ENCODE results near the gene FBXL19. TPM values are rescaled to one million over a fixed set of nuclear protein-coding genes. Genes with fewer than 3 reads are reported as not detected.

The FBXL19 gene
- total and polyA plus RNA-seq, 5 experiments from 2014 or later: 0.06 to 16.8 (median 0.29) TPM

- peak overlapping the region in 1 of 10 donors; percentile 49 for H3K27ac Mint-ChIP-seq
- H3K4me1 Mint-ChIP-seq: peaks cover 0 to 4% (median 1%) of the 10 kb centered on the region in 4 donors
- H3K27me3 Mint-ChIP-seq: no peaks in the 10 kb centered on the region
- no peak overlapping the region for H3K4me3 Mint-ChIP-seq
- ATAC-seq (peak in 1 of 2 donors; percentile 29), DNase-seq (no peak)
- H3K36me3 Mint-ChIP-seq: peaks cover 0 to 25% (median 2%) of the 10 kb centered on the region in 3 donors
- POLR2A ChIA-PET: interaction anchor here (0.6 to 1.7 kb wide), 5 partner anchors 8 to 187 kb away, joined by 3 to 6 read pairs (median 3); partner anchors contain the start of genes ZNF646 and ZNF668
- H3K9me3 Mint-ChIP-seq: no peaks in the 10 kb centered on the region
Observed at GRCh38 chr16:30985401-30986128, 62.2 kb downstream of the FBXL19 start.

DNA sequence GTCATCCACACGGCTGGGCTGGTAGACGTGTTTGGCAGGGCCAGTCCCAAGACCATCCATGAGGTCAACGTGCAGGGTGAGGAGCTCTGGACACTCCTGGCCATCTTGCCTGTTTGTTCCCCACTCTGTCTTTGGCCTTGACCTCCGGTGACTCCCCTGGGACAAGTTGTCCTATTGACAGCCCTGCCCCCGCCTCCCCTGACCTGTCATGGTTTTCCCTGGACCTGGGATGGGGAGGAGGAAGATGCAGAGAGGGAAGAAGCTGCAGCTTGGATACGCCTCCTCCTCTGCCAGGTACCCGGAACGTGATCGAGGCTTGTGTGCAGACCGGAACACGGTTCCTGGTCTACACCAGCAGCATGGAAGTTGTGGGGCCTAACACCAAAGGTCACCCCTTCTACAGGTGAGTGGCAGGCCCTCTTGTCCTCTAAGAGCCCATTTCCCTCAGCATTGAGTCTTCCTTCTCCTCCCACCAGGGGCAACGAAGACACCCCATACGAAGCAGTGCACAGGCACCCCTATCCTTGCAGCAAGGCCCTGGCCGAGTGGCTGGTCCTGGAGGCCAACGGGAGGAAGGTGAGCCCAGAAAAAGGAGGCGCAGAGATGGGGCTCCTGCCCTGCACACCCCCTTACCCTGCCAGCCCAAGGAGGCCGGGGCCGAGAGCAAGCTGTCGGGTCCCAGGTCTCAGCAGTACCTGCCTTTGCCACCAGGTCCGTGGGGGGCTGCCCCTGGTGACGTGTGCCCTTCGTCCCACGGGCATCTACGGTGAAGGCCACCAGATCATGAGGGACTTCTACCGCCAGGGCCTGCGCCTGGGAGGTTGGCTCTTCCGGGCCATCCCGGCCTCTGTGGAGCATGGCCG lies 63.0 kb downstream of the FBXL19 start:
- peak overlapping the region in 1 of 10 donors; percentile 46 for H3K27ac Mint-ChIP-seq
- H3K9me3 Mint-ChIP-seq: no peaks in the 10 kb centered on the region
- peaks cover 0 to 4% (median 2%) of the 10 kb centered on the region in 4 donors for H3K4me1 Mint-ChIP-seq
- ATAC-seq (no peak), DNase-seq (no peak)
- H3K36me3 Mint-ChIP-seq: peaks cover 0 to 18% (median 2%) of the 10 kb centered on the region in 3 donors
- no peaks in the 10 kb centered on the region for H3K27me3 Mint-ChIP-seq
- POLR2A ChIA-PET: interaction anchor here (0.6 to 1.7 kb wide), 2 partner anchors 9 to 156 kb away, joined by 3 to 6 read pairs; no protein-coding TSS in a partner anchor
- H3K4me3 Mint-ChIP-seq: no peak overlapping the region

- no peaks in the 10 kb centered on the region for H3K9me3 Mint-ChIP-seq
- H3K27me3 Mint-ChIP-seq: no peaks in the 10 kb centered on the region
- ATAC-seq (no peak), DNase-seq (no peak)
- peaks cover 0 to 4% (median 1%) of the 10 kb centered on the region in 4 donors for H3K4me1 Mint-ChIP-seq
- H3K36me3 Mint-ChIP-seq: peaks cover 0 to 8% (median 0%) of the 10 kb centered on the region in 3 donors
- H3K27ac Mint-ChIP-seq: peak overlapping the region in 1 of 10 donors; percentile 37
- H3K4me3 Mint-ChIP-seq: no peak overlapping the region
- POLR2A ChIA-PET: no interaction called here
Observed at GRCh38 chr16:30987581-30988190, 64.3 kb downstream of the FBXL19 start.

- no peak overlapping the region for H3K27ac Mint-ChIP-seq
- no peaks in the 10 kb centered on the region for H3K9me3 Mint-ChIP-seq
- H3K4me1 Mint-ChIP-seq: peaks cover 0 to 3% (median 2%) of the 10 kb centered on the region in 4 donors
- H3K36me3 Mint-ChIP-seq: no peaks in the 10 kb centered on the region
- H3K4me3 Mint-ChIP-seq: no peak overlapping the region
- POLR2A ChIA-PET: interaction anchor here (0.6 kb wide), 1 partner anchor 79 kb away, joined by 4 read pairs; no protein-coding TSS in a partner anchor
- no peak for DNase-seq
- no peak for ATAC-seq
- no peaks in the 10 kb centered on the region for H3K27me3 Mint-ChIP-seq
Observed at GRCh38 chr16:30989469-30990047, 66.2 kb downstream of the FBXL19 start.

DNA sequence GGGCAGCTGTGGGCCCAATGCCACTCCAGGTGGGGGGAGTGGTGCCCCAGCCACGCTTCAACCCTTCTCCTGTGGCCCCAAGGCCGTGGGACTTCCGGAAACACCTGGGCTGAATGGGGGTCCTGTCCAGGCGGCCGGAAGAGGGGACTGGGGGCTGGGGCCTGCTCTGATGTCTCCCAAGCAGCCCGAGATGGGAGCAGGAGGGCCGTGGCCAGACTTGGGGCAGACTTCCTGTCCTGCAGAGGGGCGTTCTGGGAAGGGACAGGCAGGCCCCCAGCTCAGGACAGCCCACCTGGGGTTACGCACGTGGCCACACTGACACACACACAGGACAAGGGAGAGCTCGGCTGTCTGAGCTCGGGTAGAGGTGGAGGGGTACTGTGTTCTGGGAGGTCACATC lies 66.7 kb downstream of the FBXL19 start:
- no peaks in the 10 kb centered on the region for H3K36me3 Mint-ChIP-seq
- ATAC-seq: no peak
- DNase-seq: no peak
- H3K9me3 Mint-ChIP-seq: no peaks in the 10 kb centered on the region
- peaks cover 0 to 4% (median 2%) of the 10 kb centered on the region in 4 donors for H3K4me1 Mint-ChIP-seq
- POLR2A ChIA-PET: no interaction called here
- no peak overlapping the region for H3K4me3 Mint-ChIP-seq
- H3K27ac Mint-ChIP-seq: no peak overlapping the region
- no peaks in the 10 kb centered on the region for H3K27me3 Mint-ChIP-seq

- H3K4me1 Mint-ChIP-seq: peaks cover 0 to 4% (median under 1%) of the 10 kb centered on the region in 4 donors
- H3K9me3 Mint-ChIP-seq: no peaks in the 10 kb centered on the region
- H3K4me3 Mint-ChIP-seq: no peak overlapping the region
- no peak overlapping the region for H3K27ac Mint-ChIP-seq
- H3K27me3 Mint-ChIP-seq: no peaks in the 10 kb centered on the region
- POLR2A ChIA-PET: no interaction called here
- ATAC-seq (no peak), DNase-seq (no peak)
- no peaks in the 10 kb centered on the region for H3K36me3 Mint-ChIP-seq
Observed at GRCh38 chr16:30991052-30991451, 67.7 kb downstream of the FBXL19 start.

GRCh38 chr16:30992276-30992780 lies 69.0 kb downstream of the FBXL19 start:
- Mint-ChIP-seq H3K9me3 (no peaks in the 10 kb centered on the region), H3K4me3 (no peak overlapping the region), H3K4me1 (peaks cover 3 to 12% (median 8%) of the 10 kb centered on the region in 4 donors), H3K36me3 (no peaks in the 10 kb centered on the region), H3K27ac (no peak overlapping the region), H3K27me3 (no peaks in the 10 kb centered on the region)
- no peak for DNase-seq
- POLR2A ChIA-PET: interaction anchor here (0.5 kb wide), 1 partner anchor 49 kb away, joined by 6 read pairs; no protein-coding TSS in a partner anchor
- no peak for ATAC-seq

DNA sequence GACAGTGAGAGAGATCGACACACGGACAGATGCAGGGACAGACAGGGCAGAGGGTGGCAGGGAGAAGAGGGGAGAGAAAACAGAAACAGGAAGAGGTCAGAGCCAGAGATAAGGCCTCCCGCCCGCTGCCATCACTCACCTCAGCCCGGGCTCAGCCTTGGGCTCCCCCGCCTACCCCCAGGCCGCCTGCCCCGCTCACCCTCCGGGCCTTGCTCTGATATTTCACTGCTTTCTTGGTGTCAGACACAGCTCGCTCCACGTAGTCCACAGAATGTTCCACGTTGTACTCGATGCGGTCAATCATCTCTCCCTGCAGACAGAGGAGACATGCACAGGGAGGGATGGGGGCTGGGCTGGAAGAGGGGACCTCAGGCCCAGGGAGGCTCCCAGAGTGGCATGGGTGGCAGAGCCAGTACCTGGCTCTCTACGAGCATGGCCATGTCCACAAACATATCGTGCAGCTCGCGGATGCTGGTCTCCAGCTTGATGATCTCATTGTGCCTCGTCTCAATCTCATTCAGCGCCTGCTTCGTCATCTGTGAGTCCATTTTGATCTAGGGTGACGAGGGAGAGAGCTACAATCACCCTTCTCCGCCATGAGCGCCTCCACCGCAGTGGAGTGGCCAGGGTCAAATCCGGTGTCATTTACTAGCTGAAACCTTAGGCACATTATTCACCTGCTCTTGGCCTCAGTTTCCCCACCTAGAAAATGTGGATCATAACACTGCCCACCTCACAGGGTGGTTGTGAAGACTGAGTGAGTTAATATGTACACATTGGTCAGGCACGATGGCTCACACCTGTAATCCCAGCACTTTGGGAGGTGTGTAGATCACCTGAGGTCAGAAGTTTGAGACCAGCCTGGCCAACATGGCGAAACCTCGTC lies 69.8 kb downstream of the FBXL19 start:
- POLR2A ChIA-PET: interaction anchor here (0.5 to 1.6 kb wide), 3 partner anchors 8 to 49 kb away, joined by 3 to 6 read pairs (median 6); partner anchors contain the start of gene HSD3B7
- DNase-seq: no peak

GRCh38 chr16:30995927-30996323 lies 72.6 kb downstream of the FBXL19 start:
- Mint-ChIP-seq H3K36me3 (no peaks in the 10 kb centered on the region), H3K27ac (peak overlapping the region in 7 of 10 donors; percentile 12 to 94 (median 67)), H3K4me1 (peaks cover 3 to 12% (median 8%) of the 10 kb centered on the region in 4 donors), H3K27me3 (no peaks in the 10 kb centered on the region), H3K9me3 (no peaks in the 10 kb centered on the region), H3K4me3 (peak overlapping the region; percentile 45 to 90 (median 76))
- DNase-seq (no peak), ATAC-seq (no peak)
- POLR2A ChIA-PET: interaction anchor here (0.7 to 2.2 kb wide), 2 partner anchors 10 to 78 kb away, joined by 3 to 11 read pairs; partner anchors contain the start of genes ZNF646 and ZNF668

More for the DNA sequence above, 69.8 kb downstream of the FBXL19 start:
- Mint-ChIP-seq H3K4me3 (no peak overlapping the region), H3K9me3 (no peaks in the 10 kb centered on the region), H3K36me3 (no peaks in the 10 kb centered on the region), H3K4me1 (peaks cover 3 to 12% (median 8%) of the 10 kb centered on the region in 4 donors), H3K27me3 (no peaks in the 10 kb centered on the region), H3K27ac (no peak overlapping the region)
- no peak for ATAC-seq

DNA sequence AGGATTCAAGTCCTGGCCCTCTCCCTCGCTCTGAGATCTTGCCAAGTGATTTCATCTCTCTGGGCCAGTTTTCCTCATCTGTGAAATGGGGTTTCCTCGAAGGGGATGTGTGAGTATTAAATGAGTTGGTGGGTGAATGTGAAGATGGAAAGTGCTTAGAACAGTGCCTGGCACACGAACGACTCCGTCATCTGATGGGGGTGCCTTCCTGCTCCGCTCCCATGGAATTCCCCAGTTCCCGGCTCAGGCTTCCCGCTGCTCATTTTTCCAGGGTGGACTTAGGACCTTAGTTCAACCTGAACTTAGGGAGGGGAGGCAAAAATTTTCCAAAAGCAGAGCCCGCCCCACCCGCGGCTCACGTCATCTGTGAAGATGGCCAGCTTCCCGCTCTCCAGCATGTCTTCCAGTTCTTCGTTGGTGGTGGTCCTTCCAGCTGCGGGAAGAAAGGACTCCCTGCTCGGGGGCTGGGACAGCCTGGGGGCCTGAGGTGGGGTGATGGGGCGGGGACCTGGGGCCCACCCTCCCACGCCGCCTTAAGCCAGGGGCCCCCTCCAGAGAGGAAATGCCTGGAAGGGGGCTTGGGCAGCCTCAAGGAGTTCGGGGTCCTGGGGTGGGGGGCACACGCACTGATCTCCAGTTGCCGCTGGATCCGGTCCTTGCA lies 73.1 kb downstream of the FBXL19 start:
- H3K36me3 Mint-ChIP-seq: no peaks in the 10 kb centered on the region
- DNase-seq (no peak), ATAC-seq (peak in 1 of 2 donors; percentile 5)
- no peaks in the 10 kb centered on the region for H3K9me3 Mint-ChIP-seq
- H3K4me1 Mint-ChIP-seq: peaks cover 2 to 12% (median 8%) of the 10 kb centered on the region in 4 donors
- no peaks in the 10 kb centered on the region for H3K27me3 Mint-ChIP-seq
- POLR2A ChIA-PET: interaction anchor here (0.9 to 2.2 kb wide), 3 partner anchors 77 to 146 kb away, joined by 4 to 11 read pairs (median 4); partner anchors contain the start of genes PRSS8, ZNF646 and ZNF668
- peak overlapping the region; percentile 65 to 95 (median 92) for H3K27ac Mint-ChIP-seq
- H3K4me3 Mint-ChIP-seq: peak overlapping the region; percentile 81 to 93 (median 84)
